Activated CD4-positive, alpha-beta T cell treated with anti-CD3 and anti-CD28 coated beads, Interleukin-2, Interleukin-4, amounts not matched to agents 100 ng/mL and 50 ng/mL, durations not matched to agents 16 hours and 8 hours (primary cell): ENCODE results near the gene TCHP.
A peak's percentile ranks its signal among the peaks of the same experiment; 100 is the strongest.
"Not testable (repeated sequence)": the region's sequence is repeated elsewhere in the genome, so short reads cannot be mapped to it uniquely, and the experiment has no call there.

Experiments used
- DNase-seq: peaks from one replicate; pipeline ENCODE4 v3.0.0-alpha.2; 2020; ENCODE audit warnings: low spot score

The TCHP gene

GRCh38 chr12:109910254-109910968 lies 10.3 kb downstream of the TCHP start:
- no peak for DNase-seq

- DNase-seq: no peak
Measured at GRCh38 chr12:109910969-109911348, 10.9 kb downstream of the TCHP start.

- DNase-seq: no peak
Measured at GRCh38 chr12:109912855-109913321, 12.8 kb downstream of the TCHP start.

- no peak for DNase-seq
Measured at GRCh38 chr12:109914461-109914860, 14.4 kb downstream of the TCHP start.

GRCh38 chr12:109915171-109916040 lies 15.3 kb downstream of the TCHP start:
- no peak for DNase-seq

- no peak for DNase-seq
Measured at GRCh38 chr12:109916045-109916444, 16.0 kb downstream of the TCHP start.

GRCh38 chr12:109919456-109919855 lies 19.4 kb downstream of the TCHP start:
- no peak for DNase-seq

GRCh38 chr12:109920261-109920780 lies 20.2 kb downstream of the TCHP start:
- DNase-seq: no peak

- DNase-seq: no peak
Measured at GRCh38 chr12:109921982-109922381, 21.9 kb downstream of the TCHP start.

- no peak for DNase-seq
Measured at GRCh38 chr12:109923038-109923437, 23.0 kb downstream of the TCHP start.

- DNase-seq: no peak
Measured at GRCh38 chr12:109923481-109924245, 23.6 kb downstream of the TCHP start.

- no peak for DNase-seq
Measured at GRCh38 chr12:109925185-109925840, 25.2 kb downstream of the TCHP start.

GRCh38 chr12:109926016-109926415 lies 25.9 kb downstream of the TCHP start:
- DNase-seq: no peak

GRCh38 chr12:109926488-109927210 lies 26.6 kb downstream of the TCHP start:
- DNase-seq: no peak

GRCh38 chr12:109927622-109928021 lies 27.5 kb downstream of the TCHP start:
- DNase-seq: peak; percentile 34

GRCh38 chr12:109928058-109928656 lies 28.1 kb downstream of the TCHP start:
- DNase-seq: no peak

- not testable (repeated sequence) for DNase-seq
Measured at GRCh38 chr12:109929326-109929725, 29.3 kb downstream of the TCHP start.

GRCh38 chr12:109930028-109930800 lies 30.1 kb downstream of the TCHP start:
- DNase-seq: no peak

GRCh38 chr12:109931143-109931542 lies 31.1 kb downstream of the TCHP start:
- no peak for DNase-seq
